ENCODE results near the gene UBE2O.

GRCh38 chr17:76441686-76442340 is 11.1 kb downstream of the UBE2O start:
- no peak for TF ChIP-seq CTCF (IDR thresholded peaks at IDR 0.05)
- no peak for TF ChIP-seq POLR2A (IDR thresholded peaks at IDR 0.05)

Data from upper lobe of left lung (tissue), 4 donors.